Measurements from ENCODE around the gene BCL3. TPM values are rescaled to one million over a fixed set of nuclear protein-coding genes. Genes with fewer than 3 reads are reported as not detected.

BCL3 gene
- total RNA-seq, 4 donors from 2014 or later = 13.2 to 37.7 (median 16.4) TPM

GRCh38 chr19:44703336-44704078 is 45.0 kb upstream of the BCL3 start:
- H3K4me1 ChIP-seq = no peaks in the 10 kb centered on the region
- no peak for TF ChIP-seq EP300 (IDR thresholded peaks at IDR 0.05)
- peaks cover 3% of the 10 kb centered on the region for H3K27me3 ChIP-seq
- no peaks in the 10 kb centered on the region for H3K36me3 ChIP-seq
- WGBS, 2 donors (ENCODE audit: low coverage in 1 of 2) = 70 to 86% methylated on average over 2 to 7 of the region's 28 CpGs
- no peak overlapping the region for H3K27ac ChIP-seq
- ATAC-seq = no peak
- H3K9me3 ChIP-seq = no peaks in the 10 kb centered on the region
- no peak overlapping the region for H3K4me3 ChIP-seq

DNA sequence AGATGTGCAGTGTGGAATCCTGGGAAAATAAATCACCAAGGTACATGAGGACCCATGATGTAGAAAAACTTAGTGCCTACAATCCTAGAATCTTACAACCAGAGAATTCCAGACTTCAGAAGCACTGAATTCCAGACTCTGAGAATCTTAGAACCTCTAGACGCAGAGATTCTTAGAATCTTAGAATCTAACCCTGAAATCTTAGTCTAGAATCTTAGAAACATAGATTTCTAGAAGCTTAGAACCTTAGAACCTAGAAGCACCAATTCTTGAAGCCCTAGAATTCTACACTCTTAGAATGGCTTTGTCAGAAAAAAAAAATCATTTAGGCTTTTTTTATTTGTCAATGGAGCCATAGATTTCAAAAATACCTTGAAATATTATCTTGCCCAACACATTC is 43.5 kb upstream of the BCL3 start:
- Histone ChIP-seq H3K4me1 (no peaks in the 10 kb centered on the region), H3K27me3 (no peaks in the 10 kb centered on the region), H3K27ac (no peak overlapping the region), H3K9me3 (no peaks in the 10 kb centered on the region), H3K36me3 (no peaks in the 10 kb centered on the region), H3K4me3 (no peak overlapping the region)
- no peak for ATAC-seq
- 93 to 100% methylated on average over 1 of the region's 1 CpG for WGBS, 2 donors (ENCODE audit: low coverage in 1 of 2)
- TF ChIP-seq, protein P1, sequence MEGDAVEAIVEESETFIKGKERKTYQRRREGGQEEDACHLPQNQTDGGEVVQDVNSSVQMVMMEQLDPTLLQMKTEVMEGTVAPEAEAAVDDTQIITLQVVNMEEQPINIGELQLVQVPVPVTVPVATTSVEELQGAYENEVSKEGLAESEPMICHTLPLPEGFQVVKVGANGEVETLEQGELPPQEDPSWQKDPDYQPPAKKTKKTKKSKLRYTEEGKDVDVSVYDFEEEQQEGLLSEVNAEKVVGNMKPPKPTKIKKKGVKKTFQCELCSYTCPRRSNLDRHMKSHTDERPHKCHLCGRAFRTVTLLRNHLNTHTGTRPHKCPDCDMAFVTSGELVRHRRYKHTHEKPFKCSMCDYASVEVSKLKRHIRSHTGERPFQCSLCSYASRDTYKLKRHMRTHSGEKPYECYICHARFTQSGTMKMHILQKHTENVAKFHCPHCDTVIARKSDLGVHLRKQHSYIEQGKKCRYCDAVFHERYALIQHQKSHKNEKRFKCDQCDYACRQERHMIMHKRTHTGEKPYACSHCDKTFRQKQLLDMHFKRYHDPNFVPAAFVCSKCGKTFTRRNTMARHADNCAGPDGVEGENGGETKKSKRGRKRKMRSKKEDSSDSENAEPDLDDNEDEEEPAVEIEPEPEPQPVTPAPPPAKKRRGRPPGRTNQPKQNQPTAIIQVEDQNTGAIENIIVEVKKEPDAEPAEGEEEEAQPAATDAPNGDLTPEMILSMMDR (IDR thresholded peaks at IDR 0.05) = no peak
- TF ChIP-seq POLR2AphosphoS5 (IDR thresholded peaks at IDR 0.05) (no peak), EP300 (IDR thresholded peaks at IDR 0.05) (no peak), POLR2A (IDR thresholded peaks at IDR 0.05) (no peak)

DNA sequence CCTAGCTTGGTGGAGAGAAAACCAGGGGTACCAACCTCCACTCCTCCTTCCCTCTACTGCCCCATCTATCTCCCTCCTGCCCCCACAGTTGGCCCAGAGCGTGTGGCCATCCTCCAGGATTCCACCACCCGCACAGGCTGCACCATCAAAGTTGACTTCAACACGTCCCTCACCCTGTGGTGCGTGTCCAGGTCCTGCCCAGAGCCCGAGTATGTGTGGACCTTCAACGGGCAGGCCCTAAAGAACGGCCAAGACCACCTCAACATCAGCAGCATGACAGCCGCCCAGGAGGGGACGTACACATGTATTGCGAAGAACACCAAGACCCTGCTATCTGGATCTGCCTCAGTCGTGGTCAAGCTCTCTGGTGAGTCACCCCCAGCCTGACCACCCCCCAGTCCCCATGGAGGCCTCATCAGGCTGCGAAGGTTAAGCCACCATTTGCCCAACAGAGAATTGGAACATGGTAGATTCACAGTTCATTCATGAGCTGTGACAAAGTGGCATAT is 43.0 kb upstream of the BCL3 start:
- no peak overlapping the region for H3K27ac ChIP-seq
- no peak for ATAC-seq
- H3K4me3 ChIP-seq = no peak overlapping the region
- H3K9me3 ChIP-seq = no peaks in the 10 kb centered on the region
- H3K36me3 ChIP-seq = no peaks in the 10 kb centered on the region
- no peaks in the 10 kb centered on the region for H3K27me3 ChIP-seq
- no peak for TF ChIP-seq EP300 (IDR thresholded peaks at IDR 0.05)
- no peak for TF ChIP-seq POLR2AphosphoS5 (IDR thresholded peaks at IDR 0.05)
- TF ChIP-seq POLR2A (IDR thresholded peaks at IDR 0.05) = no peak
- TF ChIP-seq, protein P1 (IDR thresholded peaks at IDR 0.05) = no peak
- H3K4me1 ChIP-seq = no peaks in the 10 kb centered on the region
- WGBS, 2 donors (ENCODE audit: low coverage in 1 of 2) = 82 to 100% methylated on average over 1 to 9 of the region's 12 CpGs

GRCh38 chr19:44706506-44707236 is 41.8 kb upstream of the BCL3 start:
- no peak for ATAC-seq
- WGBS, 2 donors (ENCODE audit: low coverage in 1 of 2) = 90% methylated on average over 2 of the region's 6 CpGs; no CpG with 5 or more reads in 1 of the 2 donors
- Histone ChIP-seq H3K9me3 (no peaks in the 10 kb centered on the region), H3K36me3 (no peaks in the 10 kb centered on the region), H3K4me1 (no peaks in the 10 kb centered on the region), H3K4me3 (no peak overlapping the region), H3K27me3 (no peaks in the 10 kb centered on the region), H3K27ac (no peak overlapping the region)
- no peak for TF ChIP-seq EP300 (IDR thresholded peaks at IDR 0.05)
- TF ChIP-seq POLR2AphosphoS5 (IDR thresholded peaks at IDR 0.05) = no peak
- TF ChIP-seq, protein P1 (IDR thresholded peaks at IDR 0.05) = no peak
- TF ChIP-seq POLR2A (IDR thresholded peaks at IDR 0.05) = no peak

GRCh38 chr19:44707794-44708193 is 40.7 kb upstream of the BCL3 start:
- Histone ChIP-seq H3K4me1 (no peaks in the 10 kb centered on the region), H3K36me3 (no peaks in the 10 kb centered on the region), H3K9me3 (no peaks in the 10 kb centered on the region), H3K4me3 (no peak overlapping the region), H3K27me3 (no peaks in the 10 kb centered on the region), H3K27ac (no peak overlapping the region)
- no peak for ATAC-seq
- no CpG with 5 or more reads among the region's 20 CpGs for WGBS, 2 donors (ENCODE audit: low coverage in 1 of 2)
- no peak for TF ChIP-seq POLR2AphosphoS5 (IDR thresholded peaks at IDR 0.05)
- TF ChIP-seq POLR2A (IDR thresholded peaks at IDR 0.05) = no peak
- TF ChIP-seq, protein P1 (IDR thresholded peaks at IDR 0.05) = no peak
- TF ChIP-seq EP300 (IDR thresholded peaks at IDR 0.05) = no peak
